Ureter (tissue), 1 donor: ENCODE measurements around the gene CHAF1B. TPM values are rescaled to one million over a fixed set of nuclear protein-coding genes. Genes with fewer than 3 reads are reported as not detected.

ENCODE experiments used
- DNase-seq: peaks from one replicate; pipeline ENCODE4 v3.0.0-alpha.2; 2020; ENCODE audit warnings: low spot score
- total RNA-seq: library from RNA; stranded (reverse); gene quantifications from one replicate; pipeline ENCODE4 v1.2.4, GENCODE V29; 2023
- donor health status: DM: yes; HTN: yes; CAD: no.

Gene CHAF1B
- total RNA-seq, 1 donor from 2014 or later = 2.4 TPM

GRCh38 chr21:36427502-36427901 lies 42.3 kb downstream of the CHAF1B start:
- no peak for DNase-seq

GRCh38 chr21:36428761-36429432 lies 43.7 kb downstream of the CHAF1B start:
- no peak for DNase-seq

DNA sequence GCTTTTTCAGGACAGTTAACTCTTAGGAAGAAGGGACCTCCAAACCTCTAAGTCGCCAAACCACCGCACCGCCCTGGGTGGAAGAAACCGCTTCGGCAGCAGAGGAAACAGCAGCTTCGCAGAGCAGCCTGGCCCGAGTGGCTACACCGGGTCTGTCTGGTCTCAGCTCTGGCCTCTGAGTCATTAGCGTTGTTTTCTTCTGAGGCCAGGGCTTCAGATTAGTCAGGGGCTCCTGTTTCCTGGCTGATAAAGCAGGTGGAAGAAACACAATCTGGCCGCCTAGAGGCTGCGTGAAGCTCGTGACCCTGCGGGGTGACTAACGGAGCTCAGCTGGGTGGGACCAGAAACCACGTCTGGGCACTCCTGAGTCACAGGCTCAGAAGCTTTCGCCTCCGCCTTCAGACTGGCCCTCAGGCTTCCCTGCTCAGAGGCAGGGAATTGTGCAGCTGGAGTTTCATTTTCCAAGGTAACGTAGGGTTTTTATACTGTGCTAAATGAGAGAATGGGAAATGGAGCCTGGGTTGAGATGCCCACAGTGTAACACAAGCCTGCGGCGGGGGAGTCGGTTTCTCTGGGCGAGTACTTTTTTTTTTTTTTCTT lies 44.9 kb downstream of the CHAF1B start:
- DNase-seq = peak; percentile 84

- DNase-seq = no peak
These were observed 45.6 kb downstream of the CHAF1B start for GRCh38 chr21:36430841-36431240.

DNA sequence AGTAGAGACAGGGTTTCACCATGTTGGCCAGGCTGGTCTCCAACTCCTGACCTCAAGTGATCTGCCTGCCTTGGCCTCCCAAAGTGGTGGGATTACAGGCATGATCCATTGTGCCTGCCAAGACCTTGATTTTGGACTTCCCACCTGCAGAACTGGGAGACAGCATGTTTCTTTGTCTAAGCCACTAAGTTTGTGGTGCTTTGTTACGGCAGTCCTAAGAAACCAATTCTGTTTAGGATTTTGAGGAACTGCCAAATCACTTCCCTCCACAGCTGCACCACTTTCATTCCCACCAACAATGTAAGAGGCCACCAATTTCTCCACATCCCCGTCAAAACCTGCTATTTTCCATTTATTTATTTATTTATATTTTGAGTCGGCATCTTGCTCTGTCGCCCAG lies 46.1 kb downstream of the CHAF1B start:
- DNase-seq = no peak

DNA sequence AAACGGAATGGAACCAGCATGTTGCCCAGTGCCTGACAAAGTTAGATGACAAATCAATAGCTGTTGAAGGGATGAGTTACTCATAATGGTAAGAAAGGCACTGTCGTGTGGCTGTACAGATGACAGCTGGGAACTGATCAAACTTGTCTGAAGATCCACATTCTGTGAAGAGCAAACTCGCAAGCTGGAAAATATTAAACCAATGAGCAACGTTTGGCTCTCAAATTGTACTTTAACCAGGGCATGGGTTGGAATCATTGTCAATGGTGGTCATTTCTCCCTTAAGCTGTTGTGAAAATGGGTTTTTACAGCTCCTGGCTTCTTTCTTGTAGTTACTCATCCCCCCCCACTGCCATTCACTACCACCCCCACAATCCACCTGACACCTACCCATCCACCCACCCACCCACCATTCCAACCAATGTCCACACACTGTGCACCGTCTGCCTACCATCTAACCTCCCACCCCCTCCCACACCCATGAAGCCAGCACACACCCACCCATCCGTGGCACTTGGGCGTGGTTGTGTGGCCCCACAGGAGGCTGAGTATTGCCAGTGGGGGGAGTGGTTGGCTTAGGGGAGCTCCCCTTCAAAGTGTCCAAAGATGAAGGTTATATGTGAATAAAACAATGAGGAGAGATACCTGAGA lies 48.0 kb downstream of the CHAF1B start:
- no peak for DNase-seq

- DNase-seq = no peak
These were observed 49.0 kb downstream of the CHAF1B start for GRCh38 chr21:36434144-36434543.

DNA sequence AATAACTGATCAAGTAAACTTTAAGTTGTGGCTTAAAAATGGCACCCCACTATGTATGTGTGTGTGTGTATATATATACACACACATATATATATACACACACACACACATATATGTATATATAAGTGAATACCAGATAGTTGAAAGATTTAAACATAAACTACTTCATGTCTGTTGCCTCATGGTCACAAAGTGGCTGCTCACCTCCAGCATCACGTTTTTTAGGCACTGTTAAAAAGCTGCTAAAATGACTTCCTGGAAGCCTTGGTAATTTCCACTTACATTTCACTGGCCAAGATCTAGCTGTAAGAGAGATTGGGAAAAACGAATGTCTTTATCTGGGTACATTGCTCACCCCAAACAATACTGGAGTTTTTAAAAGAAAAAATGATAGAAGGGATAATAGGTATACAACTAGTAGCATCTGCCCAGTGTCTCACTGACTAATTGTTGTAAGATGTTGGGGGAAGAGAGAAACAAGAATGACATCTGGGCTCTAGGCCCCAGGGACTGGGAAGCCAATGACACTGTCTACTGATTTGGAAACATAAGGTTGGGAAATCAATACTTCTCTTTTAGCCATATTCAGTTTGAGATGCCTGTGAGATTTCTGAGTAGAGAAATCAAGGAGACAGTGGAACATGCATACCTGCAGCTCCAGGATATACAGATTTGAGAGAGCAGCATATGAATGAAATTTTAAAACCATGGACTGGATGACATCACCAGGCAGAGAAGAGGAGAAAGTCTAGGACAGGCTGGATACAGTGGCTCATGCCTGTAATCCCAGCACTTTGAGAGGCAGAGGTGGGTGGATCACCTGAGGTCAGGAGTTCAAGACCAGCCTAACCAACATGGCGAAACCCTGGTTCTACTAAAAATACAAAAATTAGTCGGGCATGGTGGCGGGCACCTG lies 51.9 kb downstream of the CHAF1B start:
- no peak for DNase-seq

DNA sequence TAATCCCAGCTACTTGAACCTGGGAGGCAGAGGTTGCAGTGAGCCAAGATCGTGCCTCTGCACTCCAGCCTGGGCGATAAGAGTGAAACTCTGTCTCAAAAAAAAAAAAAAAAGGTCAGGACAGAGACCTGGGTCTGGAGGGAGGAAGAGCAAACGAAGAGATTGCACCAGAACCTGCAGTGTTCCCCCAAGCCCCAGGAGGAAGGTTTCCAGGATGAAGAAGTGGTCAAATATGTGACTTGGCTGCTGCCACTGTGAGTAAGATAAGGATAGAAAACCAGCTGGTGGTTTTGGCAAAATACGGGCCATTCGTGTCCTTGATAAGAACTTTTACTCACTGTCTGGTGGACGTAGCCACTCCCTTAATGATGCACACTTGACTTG lies 52.5 kb downstream of the CHAF1B start:
- no peak for DNase-seq

DNA sequence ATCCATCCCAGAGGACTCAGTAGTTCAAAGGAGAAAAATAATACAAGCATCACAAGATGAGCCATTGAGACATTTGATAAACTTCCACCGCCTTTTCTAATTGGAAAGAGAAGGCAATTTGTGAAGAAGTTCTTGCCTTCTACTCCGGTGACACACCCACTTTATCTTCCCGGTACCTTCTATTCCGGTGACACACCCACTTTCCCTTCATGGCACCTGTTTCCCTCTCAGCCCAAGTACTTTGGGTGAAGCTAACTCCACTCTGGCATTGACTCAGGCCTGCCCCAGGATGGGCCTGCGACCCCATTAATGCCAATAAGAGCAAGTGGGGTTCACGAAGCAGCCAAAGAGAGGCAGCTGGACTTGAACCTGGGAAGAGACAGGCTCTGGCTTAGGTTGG lies 56.5 kb downstream of the CHAF1B start:
- no peak for DNase-seq

- no peak for DNase-seq
These were observed 61.1 kb downstream of the CHAF1B start for GRCh38 chr21:36446301-36446700.

DNA sequence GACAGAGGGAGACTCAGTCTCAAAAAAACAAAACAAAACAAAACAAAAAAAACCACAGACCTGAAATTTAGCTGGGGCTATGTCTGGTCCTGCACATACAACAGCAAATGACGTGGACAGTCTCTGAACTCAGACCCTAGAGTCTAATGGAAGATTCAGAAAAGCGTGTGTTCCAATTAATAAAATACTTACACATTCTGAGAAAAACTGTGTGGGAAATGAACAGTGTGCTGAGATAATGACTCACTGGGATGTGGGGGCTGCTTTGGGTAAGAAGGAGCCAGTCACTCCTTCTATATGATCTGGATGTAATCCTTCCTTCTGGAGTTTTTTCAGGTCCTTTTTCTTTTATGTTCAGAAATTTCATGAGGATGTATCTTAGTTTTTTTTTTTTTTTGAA lies 65.3 kb downstream of the CHAF1B start:
- DNase-seq = no peak

DNA sequence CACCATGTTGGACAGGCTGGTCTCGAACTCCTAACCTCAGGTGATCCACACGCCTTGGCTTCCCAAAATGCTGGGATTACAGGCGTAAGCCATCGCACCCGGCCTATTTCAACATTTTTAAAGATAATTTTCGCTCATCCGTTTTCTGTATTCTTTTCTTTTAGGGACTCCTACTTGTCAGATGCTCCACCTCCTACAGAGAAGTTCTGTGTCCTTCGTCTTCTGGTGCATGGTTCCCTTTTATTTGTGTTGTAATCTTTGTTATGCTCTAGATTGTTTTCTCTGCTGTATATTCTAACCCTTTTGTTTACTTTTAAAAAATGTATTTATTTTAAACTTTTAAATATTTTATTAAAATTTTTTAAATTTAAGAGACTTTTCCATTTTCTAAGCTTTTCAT lies 66.3 kb downstream of the CHAF1B start:
- no peak for DNase-seq

- no peak for DNase-seq
These were observed 67.2 kb downstream of the CHAF1B start for GRCh38 chr21:36452281-36452825.

DNA sequence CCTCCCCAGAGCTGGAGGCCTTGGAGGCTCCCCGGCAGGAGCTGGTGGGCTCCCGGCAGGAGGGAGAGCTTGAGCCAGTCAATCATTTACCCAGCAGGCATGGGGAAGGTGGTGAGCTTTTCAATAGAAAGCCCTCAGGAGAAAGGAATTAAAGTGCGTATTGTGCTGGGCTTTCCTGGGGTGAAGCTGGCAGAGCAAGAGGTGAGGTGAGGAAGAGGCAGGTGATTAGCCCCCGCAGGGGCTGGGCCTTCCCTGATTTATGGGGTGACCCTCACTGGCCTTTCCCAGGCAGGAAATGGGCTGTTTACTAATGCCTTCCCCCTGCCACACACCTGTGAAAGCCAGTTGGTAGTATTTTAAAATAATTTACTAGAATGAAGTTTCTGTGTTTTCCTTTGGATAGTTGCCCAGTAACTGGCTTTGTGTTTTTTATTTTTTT lies 68.9 kb downstream of the CHAF1B start:
- DNase-seq = no peak

DNA sequence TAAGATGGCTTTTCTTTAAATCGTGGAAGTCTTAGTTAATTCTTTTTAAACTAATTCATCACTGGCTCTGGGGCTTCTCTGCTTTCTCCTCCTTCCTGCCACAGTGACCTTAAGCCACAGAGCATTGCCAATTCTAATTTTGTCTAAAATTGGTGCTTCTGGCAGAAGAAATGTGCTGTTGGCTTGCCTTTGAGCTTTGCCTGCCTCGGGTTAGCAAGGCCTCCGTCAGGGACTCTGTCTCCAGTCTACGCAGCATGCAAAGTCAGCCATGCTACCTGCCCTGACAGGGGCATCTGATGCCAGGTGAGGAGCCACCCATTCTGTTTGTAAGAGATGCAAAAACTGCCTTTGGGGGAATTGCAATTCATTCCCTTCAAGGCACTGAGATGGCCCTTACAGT lies 69.5 kb downstream of the CHAF1B start:
- DNase-seq = no peak

DNA sequence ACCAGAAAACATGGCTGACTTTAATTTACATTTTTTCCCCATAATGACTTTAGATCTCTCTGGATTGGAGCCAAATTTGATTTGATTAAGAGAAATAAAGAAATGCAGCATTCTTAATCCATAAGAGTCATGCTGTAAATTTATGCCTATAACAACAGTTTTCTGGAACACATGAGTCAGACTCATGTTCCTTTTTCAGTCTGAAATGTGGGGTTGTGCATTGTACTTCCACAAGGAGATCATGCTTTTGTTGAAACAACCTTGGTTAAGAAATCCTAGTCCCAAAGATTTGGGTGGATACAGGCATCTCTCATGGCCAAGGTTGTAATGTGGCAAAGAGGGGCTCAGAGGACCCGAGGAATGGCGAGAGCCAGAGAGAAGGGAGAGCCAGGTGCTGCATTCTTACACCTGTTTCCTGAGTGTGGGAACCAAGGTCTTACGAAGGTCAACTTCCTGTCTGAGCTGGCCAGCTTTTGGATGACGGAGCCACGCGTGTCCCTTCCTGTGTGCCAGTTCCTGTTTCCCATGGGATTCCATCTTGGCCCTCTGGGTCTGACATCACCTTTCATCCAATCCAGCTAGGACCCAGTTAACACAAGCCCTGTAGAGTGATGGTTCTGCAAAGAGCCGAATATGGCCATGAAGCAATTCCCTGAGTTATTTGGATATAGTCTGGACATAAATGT lies 71.7 kb downstream of the CHAF1B start:
- no peak for DNase-seq

DNA sequence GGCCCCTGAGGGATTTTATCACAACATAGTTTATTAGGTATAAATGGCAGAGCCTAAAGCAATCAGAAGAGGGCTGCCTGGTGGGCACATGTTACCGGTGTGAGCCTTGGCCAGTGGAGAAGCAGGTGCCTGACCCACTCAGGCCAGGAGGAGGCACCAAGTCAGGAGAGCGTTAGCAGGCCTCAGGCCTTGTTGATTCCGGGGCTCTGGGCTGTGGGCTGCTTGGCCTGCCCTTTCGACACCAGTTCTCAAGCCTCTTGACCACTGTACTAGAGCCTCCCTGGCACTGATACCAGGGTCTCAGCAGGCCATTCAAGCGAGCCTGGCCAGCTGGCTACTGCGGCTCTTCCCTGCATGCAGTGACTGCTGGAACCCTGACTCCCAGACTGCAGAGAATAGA lies 73.9 kb downstream of the CHAF1B start:
- DNase-seq = no peak

DNA sequence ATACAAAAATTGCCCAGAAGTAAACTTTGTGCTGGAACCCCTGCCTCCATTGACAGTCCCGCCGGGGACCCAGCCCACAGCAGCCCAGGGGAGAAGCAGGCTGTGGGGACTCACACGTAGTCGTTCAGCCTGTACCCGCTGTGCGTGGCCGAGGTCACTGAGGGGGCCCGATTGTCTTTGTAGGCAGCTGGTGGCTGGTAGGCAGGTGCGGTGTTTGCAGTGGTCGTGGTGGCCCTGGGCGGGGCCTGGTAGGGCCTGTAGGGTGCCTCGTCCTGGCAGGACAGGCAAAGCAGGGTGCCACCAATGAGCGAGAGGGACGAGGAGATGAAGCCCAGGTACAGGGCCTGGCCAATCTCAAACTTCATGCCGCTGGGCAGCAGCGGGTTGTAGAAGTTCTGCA lies 75.7 kb downstream of the CHAF1B start:
- no peak for DNase-seq

GRCh38 chr21:36461277-36461917 lies 76.2 kb downstream of the CHAF1B start:
- DNase-seq = no peak
